Urothelium cell line (cell line): ENCODE measurements around the gene RAI14.
"Not testable (repeated sequence)": the region's sequence is repeated elsewhere in the genome, so short reads cannot be mapped to it uniquely, and the experiment has no call there.

Experiments
- DNase-seq: peaks from one replicate; pipeline ENCODE4 v3.0.0; 2011; ENCODE audit warnings: low spot score, mixed read lengths
- FAIRE-seq: peaks from 2 replicates; lab custom pipeline; 2011; peaks lifted over from hg19 to GRCh38; lab: Jason Lieb, UNC

The RAI14 gene

DNA sequence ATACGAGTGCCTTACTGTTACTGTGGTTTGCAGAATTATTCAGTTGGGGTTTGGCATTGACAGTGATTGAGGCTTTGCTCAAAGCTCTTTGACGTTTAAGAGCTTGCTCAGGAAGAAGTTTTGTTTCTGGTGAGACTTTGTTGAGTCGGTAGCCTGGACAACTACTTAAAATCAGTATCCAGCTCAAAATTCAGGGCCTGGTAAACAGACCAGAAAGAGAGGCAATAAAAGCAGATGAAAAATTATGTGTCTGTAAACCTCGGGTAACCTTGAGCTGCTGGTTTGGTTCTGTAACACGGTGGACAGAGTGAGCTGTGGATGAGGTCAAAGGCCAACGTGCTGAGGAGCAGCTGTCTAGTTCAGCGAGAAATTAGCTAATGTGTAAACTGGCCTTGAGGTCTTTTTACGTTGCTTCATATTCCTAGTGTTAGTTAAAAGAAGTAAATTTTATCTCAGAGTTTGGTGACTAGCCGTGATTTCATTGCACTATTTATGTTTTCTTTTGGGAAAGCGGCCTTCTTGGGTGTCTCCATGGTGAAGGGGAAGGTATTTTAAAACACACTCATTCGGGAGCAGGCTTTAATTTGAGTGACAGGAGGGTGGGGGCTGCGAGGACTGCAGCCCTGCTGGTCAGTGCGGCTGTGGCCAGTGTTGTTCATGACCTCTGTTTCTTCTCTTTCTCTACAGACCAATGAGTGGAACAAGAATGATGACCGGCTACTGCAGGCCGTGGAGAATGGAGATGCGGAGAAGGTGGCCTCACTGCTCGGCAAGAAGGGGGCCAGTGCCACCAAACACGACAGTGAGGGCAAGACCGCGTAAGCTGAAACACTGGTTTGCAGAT lies 100.9 kb downstream of the RAI14 start:
- FAIRE-seq = no peak

DNA sequence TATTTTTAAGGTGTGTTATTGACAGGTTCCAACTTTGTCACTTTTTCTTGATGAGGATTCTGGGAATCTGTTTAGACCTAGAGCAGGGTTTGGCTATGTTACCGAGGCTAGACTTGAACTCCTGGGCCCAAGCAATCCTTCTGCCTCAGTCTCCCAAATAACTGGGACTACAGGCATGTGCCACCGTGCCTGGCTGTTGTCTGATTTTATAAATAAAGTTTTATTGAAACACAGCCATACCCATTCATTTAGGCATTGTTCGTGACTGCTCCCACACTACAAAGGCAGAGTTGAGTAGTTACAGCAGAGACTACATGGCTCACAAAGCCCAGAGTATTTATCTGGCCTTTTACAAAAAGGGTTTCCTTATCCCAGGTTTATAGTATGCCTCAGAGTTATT lies 102.4 kb downstream of the RAI14 start:
- DNase-seq = no peak
- FAIRE-seq = no peak

More for the DNA sequence above, 100.9 kb downstream of the RAI14 start:
- no peak for DNase-seq

DNA sequence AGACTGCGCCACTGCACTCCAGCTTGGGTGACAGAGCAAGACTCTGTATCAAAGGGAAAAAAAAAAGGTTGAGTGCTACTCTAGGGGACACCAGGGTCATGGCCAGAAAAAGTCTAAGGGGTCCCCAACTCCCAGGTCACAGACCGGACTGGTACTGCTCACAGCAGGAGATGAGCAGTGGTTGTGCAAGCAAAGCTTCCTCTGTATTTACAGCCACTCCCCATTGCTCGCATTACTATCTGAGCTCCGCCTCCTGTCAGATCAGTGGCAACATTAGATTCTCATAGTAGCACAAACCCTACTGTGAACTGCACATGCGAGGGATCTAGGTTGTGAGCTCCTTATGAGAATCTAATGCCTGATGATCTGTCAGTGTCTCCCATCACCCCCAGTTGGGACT lies 103.1 kb downstream of the RAI14 start:
- not testable (repeated sequence) for FAIRE-seq, DNase-seq

DNA sequence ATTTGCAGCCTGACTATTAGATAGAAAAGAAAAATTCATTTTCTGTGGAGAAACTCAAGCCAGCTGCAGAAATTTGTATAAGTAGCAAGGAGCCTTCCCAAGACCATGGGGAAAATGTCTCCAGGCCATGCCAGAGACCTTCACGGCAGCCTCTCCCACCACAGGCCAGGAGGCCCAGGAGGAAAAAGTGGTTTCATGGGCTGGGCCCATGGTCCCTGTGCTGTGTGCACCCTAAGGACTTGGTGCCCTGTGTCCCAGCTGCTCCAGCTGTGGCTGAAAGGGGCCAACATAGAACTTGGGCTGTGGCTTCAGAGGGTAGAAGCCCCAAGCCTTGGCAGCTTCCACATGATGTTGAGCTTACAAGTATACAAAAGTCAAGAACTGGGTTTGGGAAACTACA lies 109.5 kb downstream of the RAI14 start:
- FAIRE-seq (no peak), DNase-seq (no peak)

DNA sequence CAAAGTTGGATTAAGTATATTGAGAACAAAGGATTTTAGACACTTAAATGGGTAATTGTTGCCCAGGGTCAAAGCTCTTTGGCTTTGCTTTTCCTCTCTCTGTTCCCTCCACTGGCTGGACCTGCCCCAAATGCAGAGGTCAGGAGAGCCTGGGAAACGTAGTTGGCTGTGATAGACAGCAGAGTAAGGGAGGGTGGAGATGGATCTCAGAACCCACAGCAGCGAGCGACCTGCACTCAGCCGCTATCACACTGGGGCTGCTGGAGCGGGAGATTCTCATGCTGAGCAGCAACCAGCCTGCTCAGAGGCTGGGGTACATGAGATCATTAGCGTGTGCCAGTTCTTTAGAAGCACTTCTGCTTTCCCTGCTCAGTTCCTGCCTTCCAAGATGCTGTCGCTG lies 111.1 kb downstream of the RAI14 start:
- no peak for FAIRE-seq

DNA sequence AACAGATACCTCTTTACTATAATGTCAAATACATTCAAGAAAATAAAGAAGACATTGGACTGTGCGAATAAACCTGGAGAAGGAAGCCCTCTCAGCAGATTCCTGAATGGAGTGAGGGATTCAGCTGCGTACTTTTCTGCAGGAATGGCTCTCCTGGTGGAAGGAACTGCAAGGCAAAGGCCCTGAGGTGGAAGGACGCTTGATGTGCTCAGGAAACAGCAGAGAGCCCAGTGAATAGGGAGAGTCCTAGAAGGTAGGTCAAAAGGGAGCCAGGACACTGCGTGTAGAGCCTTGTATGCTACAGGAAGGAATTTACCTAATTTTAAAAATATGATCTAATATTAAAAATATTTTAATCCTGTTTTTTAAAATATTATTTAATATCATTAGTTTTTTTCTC lies 114.4 kb downstream of the RAI14 start:
- FAIRE-seq (no peak), DNase-seq (no peak)

More for the DNA sequence above, 111.1 kb downstream of the RAI14 start:
- DNase-seq = no peak

DNA sequence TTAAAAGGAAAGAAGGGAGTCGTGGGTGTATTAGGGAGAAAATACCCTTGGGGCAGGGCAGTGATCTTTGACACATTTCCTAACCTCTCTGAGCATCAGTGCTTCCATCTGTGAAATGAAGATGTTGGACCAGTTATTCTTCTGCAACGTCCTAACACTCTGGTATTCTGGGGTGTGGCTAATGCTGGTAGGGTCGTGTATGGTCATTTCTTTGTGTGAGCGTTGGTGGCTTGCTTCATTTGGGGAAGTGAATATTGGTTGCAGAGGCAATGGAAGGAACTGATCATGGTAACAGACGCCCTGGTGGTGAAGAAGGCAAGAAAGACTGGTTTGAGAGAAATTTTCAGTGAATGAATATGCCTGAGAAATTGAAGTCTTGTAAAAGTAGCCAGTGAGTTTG lies 114.9 kb downstream of the RAI14 start:
- FAIRE-seq (no peak), DNase-seq (no peak)

DNA sequence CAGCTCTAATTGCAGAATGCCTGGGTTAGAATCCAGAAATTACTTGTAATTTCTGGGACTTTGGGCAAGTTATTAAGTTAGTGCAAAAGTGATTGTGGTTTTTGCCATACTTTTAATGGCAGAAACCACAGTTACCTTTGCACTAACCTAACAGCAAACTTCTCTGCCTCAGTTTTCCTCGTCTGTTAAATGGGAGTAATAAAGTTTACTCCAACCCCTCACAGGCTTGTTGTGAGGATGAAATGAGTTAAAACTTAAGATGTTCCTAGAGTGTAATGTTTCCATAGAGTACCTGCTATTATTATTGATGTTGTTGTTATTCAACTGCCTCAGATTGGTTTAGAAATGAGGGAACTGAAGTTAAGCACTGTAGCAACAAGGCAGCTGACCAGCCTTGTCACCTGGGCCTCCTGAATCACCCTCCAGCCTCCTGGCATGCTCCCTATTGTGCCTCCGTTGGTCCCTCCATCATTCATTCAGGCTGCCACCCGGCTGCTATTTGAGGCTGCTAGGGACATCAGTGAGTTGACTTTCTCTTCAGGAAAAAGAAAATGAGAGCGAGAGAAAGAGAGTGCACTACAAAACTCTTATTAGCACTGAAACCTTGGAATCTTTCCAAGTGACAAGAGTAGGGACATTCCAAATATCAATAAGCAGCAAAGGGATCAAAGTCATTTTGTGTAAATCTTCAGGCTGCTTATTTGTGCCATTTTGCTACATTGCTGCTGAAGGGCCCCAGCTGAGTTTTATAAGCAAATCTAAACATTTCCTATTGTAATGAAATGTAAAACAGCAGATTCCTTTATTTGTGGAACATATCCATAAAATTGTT lies 116.4 kb downstream of the RAI14 start:
- no peak for DNase-seq
- FAIRE-seq = no peak

DNA sequence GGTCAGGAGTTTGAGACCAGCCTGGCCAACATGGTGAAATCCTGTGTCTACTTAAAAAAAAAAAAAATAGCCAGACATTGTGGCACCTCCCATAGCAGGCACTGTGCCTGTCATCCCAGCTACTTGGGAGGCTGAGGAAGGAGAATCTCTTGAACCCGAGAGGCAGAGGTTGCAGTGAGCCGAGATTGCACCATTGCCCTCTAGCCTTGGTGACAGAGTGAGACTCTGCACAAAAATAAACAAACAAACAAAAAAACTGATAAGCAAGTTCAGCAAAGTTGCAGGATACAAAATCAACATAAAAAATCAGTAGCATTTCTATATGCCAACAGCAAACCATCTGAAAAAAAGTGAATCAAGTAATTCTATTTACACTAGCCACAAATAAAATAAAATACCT lies 118.0 kb downstream of the RAI14 start:
- DNase-seq (no peak), FAIRE-seq (no peak)

DNA sequence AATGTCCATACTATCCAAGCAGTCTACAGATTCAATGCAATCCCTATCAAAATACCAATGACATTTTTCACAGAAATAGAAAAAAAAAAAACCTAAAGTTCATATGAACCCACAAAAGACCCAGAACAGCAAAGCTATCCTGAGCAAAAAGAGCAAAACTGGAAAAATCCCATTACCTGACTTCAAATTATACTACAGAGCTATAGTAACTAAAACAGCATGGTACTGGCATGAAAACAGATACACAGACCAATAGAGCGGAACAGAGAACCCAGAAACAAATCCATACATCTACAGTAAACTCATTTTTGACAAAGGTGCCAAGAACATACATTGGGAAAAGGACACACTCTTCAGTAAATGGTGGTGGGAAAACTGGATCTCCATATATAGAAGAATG lies 118.5 kb downstream of the RAI14 start:
- not testable (repeated sequence) for FAIRE-seq, DNase-seq

DNA sequence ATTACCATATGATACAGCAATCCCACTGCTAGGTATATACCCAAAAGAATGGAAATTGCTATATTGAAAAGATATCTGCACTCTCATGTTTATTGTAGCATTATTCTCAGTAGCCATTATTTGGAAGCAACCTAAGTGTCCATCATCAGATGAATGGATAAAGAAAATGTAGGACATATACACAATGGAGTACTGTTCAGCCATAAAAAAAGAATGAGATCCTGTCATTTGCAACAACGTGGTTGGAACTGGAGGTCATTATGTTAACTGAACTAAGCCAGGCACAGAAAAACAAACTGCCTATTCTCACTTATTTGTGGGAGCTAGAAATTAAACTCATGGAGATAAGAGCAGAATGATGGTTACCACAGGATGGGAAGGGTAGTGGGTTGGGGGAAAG lies 119.8 kb downstream of the RAI14 start:
- FAIRE-seq (no peak), DNase-seq (no peak)

DNA sequence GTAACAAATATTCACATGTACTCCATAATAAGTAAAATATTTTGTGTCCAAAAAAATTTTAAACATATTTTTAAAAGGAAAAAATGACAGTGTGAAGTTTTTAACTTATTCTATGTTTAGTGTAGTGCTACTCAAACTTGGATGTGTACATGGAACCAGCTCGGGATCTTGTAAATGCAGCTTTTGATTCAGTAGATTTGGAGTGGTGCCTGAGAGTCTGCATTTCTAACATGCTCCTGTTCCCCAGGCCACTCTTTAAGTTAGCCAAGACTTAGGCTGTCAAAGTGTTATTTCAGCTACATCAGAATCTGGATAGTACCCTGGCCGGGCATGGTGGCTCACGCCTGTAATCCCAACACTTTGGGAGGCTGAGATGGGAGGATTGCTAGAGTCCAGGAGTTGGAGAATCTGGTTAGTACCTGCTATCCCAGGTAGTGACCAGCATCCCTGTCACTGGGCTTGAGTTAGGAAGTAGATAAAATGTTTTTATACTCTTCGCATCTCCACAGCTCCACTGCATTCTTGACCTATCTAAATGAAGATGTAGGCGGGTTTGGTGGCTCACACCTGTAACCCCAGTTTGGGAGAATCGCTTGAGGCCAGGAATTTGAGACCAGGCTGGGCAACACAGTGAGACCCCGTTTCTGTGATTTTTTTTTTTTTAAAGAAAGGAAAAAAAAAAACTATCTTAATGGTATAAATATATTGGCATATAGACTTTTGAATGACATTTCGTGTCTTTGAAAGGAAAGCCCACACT lies 122.1 kb downstream of the RAI14 start:
- DNase-seq (no peak), FAIRE-seq (no peak)

DNA sequence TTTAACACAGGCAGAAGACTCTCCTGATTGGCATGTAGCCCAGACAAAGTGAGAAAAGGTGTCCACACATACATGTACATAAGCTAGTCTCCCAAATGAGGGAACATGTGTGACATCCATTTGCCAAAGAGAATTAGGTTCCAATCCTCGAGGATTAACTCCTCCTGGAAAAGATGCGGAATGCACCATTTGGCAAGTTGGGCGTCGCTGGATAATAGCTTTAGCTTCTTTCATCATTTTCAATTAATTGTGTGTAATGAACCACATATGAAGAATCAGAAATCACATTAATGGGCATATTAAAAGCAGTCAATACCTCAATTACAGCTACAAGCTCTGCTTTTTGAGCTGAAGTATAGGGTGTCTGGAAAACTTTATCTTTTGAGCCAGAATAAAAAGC lies 127.8 kb downstream of the RAI14 start:
- DNase-seq, FAIRE-seq: not testable (repeated sequence)

DNA sequence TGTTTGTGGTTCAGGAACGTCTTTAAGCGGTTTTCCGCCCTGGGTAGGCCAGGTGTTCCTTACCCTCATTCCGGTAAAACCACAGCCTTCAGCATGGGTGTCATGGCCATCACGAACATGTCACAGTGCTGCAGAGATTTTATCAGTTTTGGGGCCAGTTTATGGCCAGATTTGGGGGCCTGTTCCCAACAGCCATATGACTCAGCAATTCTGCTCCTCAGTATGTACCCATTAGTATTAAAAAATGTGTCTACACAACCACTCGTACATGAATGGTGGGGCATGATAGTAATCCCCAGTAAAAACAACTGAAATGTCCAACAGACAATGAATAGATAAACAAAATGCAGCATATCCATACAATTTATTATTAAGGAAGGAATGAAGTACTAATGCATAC lies 130.9 kb downstream of the RAI14 start:
- FAIRE-seq (no peak), DNase-seq (no peak)

DNA sequence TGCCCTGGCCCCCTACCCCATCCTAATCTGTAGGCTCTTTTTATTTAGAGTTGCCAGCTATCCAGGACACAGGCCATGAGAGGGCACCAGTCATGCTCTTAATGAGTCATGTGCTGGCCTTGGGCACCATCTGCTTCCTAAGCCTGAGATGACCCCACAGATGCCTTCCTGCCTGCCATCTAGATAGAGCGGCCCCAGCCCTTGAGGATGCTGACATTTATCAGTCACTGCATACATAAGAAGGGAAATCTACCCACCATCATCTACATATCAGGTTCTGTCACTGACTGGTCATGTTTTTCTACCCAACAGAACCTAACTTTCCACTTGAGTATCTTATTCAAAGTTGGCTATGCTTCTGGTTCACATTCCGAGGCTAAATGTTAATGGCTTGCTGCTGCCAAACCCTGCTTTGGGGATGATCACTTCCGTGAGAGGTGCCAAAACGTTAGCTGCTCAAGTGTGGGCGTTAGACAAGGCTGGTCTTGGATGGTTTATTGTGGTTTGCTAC lies 132.9 kb downstream of the RAI14 start:
- FAIRE-seq = no peak
- peak; percentile 25 for DNase-seq

DNA sequence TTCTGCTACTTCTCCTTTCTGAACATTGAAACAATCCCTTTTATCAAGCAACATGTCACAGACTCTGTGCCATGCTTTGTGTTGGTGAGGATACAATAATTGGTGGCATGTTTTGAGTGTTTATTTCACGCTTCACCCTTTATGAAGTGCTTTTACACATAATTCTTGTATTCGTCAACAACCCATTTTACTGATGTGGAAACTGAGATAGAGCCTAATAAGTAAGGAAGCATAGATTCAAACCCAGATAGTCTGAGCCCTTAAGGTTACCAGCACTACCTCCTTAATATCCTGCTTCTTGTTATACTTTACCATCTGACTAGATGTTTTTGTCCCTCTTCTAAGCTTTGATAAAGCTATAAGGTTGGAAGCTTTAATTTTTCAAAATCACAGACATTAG lies 133.5 kb downstream of the RAI14 start:
- DNase-seq (no peak), FAIRE-seq (no peak)

DNA sequence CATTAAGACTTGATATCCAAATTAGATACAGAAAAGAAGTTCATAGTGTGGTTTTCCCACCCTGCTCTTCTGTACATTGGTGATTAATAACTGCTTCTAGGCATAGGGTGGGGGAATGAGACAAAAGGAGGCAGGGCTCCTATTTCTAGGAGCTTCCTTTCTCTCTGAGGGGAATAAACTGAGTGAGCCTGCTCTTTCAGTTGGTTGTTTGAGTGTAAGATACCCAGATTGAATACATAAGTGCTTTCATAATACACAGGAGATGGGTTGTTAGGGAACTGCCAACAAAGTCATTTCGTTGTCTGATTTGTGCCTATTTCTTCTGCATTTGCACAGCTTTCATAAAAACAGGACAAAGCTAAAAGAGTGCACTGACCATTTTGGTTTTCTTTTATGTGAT lies 133.9 kb downstream of the RAI14 start:
- no peak for DNase-seq
- no peak for FAIRE-seq

DNA sequence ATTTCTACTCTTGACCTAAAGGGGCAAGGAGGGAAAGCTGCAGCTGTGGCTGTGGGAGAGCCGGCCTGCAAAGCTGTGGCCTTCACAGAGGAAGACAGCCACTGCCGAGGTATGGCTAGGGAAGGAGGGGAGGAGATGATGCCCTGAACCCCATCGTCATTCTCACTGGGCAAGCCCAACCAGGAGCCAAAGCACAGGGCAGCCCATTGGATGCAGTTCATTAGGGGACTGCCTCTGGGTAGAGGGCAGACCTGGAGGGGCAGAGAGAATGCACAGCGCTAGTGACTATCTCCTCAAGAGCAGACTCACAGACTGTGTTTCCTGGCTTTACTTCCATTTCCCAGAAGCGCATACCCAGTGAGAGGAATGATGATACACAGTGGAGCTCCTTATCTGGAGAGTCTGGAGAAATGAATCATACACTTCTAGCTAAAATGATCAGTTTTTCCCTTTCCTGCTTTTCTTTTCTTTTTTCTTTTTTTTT lies 135.7 kb downstream of the RAI14 start:
- FAIRE-seq (no peak), DNase-seq (no peak)

DNA sequence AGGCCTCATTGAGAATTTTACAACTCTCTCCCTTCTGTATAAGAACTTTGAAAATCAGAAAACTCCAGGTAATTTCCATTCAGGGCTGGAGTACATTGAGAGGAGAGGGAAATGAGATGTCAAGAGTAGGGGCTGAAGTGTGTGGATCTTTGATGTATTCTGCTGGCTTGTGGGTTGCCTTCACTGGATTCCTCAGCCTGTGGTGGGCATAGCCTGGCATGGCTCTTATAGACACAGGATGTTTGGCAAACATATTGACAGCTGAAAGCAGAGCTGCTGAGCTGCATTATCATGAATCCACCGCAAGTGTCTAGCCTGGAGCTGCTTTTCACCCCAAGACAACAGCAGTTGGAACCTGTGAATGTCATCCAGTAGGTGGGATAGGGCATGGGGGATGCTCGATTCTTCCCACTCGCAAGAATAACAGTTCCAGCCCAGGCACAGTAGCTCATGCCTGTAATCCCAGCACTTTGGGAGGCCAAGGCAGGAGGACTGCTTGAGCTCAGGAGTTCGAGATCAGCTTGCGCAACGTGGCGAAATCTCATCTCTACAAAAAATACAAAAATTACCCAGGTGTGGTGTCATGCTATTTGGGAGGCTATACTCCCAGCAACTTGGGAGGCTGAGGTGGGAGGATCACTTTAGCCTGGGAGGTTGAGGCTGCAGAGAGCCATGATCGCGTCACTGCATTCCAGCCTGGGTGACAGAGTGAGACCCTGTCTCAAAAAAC lies 146.9 kb downstream of the RAI14 start:
- DNase-seq (no peak), FAIRE-seq (no peak)
